Activated CD4-positive, CD25-positive, alpha-beta regulatory T cell (primary cell): ENCODE data around the gene PDP2.
A peak's percentile ranks its signal among the peaks of the same experiment; 100 is the strongest.
"Not testable (repeated sequence)": the region's sequence is repeated elsewhere in the genome, so short reads cannot be mapped to it uniquely, and the experiment has no call there.

Source experiments
- DNase-seq, 4 experiments: peaks; one replicate each; lab custom pipeline; 2025; lab: John Stamatoyannopoulos, UW

PDP2 gene

DNA sequence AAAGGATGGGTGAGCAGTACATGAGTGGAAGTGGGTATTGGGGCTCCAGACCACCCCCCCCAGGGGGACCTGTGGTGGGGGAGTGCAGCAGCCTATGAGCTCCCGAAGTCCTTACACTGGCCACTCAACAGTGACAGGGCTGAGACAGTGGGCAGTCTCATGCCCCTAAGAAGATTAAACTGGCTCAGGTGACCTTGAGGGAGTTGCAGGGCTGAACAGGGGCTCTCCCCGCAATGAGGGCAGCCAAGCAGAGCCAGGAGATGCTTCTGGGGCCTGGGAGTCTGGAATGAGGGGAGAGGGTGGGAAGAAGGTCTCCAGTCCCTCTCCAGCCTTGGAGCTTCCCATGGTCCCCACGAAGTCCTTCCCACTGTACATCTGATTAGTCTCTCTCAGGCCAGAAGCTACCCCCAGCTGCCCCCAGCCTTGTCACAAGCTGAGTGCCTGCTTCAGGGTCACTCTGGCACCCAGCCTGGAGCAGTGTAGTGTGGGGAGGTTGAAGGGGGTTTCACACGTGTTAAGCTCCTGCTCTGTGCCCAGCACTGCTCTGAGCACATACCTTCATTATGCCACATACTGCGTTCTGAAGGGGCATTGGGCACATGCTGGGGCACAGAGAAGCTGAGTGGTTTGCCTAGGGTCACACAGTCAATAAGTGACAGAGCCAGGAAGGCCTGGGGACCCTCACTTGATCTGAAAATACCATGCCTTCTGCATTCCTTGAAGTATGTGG lies 39.4 kb downstream of the PDP2 start:
- DNase-seq = no peak

DNA sequence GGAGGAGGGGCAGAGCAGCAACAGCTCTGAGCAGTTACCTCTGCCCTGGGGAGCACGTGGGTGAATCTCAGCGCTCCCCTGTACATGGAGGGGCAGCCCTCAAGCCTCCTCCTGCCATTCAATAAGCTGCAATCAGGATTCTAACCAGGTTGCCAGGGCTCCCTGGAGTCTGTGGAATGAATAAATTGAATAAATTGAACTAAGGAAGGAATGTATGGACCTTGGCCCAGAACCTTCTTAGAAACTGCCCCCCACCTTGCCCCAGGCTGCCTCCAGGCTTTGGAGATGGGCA lies 39.9 kb downstream of the PDP2 start:
- no peak for DNase-seq

DNA sequence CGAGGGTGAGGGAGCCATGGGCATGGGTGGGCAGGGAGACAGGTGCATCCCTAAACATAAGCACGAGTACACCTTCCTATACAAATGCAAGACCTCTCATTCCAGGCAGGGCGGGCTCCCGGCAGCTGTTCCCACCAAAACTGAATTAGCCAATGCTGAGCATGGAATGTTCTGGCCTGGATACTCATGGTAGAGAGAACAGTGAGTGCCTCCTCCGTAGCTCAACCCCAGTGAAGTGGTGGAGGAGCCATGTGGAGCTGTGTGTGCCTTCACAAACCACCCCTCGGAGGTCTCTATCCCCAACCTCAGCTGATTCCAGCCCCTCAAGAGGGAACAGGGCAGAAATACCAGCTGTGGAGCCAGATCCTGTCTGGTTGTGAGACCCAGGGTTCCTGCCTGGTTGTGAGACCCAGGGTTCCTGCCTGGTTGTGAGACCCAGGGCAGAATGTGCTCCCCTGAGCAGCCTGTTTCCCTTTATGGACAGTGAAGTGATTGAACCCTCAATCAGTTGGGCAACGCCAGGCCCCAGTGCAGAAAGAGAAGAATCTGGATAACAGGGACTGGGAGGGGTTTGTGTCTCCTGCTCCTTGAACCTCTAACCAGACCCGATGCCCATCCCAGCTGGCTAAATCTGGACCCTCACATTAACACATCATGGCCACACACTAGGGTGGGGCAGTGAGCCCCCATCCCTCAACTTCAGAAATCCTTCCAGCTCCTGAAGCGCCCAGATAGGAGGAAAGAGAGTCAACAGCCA lies 40.8 kb downstream of the PDP2 start:
- no peak for DNase-seq

DNA sequence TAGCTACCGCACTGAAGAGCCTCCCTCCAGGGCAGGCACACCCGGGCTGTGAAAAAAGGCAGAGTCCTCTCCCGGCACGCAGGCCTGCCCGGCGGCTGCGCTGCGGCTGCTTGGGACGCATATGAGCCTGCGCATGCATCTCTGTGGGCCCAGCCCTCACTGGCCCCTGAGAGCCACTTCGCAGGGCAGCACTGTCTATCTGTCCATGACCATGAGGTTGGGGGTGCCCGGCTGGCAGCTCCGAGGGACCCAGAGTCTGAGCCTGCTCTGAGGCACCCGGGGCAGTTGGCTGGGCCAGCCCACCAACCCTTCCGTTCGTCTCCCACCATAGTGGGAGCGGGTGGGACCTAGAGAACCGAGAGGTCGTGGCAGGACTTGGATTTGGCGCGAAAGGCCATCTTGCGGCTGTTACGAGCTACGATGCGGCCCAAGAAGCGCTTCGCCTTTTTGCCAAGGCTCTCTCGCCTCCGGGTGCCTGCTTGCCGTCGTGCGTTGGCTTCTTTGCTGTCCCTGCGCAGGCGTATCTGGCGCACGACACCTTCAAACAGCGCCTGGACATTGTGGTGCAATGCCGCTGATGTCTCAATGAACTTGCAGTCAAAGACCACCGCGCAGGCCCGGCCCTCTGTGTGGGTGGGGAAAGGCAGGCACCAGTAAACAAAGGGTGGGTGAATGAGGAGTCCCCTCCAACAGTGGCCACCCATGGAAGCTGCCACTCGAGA lies 41.6 kb downstream of the PDP2 start:
- DNase-seq = no peak

DNA sequence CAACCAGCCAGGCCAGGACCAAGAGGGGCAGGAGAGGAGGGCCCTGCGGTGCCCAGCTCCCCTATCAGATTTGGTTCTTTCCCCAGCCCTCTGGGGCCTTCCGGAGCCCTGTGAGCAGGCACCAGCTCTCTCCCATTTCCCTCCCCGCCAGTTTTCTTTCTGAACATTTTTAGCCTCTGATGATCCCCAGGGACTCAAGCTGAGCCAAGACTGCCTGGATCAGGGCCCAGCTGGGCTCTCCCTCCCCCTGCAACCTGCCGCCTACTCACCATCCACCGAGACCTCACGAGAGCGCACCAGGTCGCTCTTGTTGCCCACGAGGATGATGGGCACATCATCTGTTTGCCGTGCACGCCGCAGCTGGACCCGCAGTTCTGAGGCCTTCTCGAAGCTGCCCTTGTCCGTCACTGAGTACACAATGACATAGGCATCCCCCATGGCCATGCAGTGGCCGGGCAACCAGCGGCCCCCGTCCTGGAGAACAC lies 43.0 kb downstream of the PDP2 start:
- no peak for DNase-seq

DNA sequence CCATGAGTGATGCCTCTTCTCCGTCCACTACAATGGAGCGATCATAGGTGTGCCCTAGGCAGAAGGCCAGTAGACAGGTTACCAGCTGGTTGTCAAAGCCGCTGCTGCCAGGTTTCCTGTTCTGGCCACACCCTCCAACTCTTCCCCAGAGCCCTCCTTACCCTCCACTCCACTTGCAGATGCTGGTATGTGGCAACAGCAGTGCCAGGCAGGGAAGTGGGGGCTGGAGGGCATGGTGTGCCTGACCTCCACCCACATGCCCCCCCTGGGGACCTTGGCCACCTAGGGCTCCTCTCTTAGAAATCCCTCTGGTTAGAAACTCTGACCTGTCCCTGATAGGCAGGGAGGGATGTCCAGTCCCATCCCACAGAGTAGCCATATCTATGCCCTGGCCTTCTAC lies 43.6 kb downstream of the PDP2 start:
- no peak for DNase-seq

DNA sequence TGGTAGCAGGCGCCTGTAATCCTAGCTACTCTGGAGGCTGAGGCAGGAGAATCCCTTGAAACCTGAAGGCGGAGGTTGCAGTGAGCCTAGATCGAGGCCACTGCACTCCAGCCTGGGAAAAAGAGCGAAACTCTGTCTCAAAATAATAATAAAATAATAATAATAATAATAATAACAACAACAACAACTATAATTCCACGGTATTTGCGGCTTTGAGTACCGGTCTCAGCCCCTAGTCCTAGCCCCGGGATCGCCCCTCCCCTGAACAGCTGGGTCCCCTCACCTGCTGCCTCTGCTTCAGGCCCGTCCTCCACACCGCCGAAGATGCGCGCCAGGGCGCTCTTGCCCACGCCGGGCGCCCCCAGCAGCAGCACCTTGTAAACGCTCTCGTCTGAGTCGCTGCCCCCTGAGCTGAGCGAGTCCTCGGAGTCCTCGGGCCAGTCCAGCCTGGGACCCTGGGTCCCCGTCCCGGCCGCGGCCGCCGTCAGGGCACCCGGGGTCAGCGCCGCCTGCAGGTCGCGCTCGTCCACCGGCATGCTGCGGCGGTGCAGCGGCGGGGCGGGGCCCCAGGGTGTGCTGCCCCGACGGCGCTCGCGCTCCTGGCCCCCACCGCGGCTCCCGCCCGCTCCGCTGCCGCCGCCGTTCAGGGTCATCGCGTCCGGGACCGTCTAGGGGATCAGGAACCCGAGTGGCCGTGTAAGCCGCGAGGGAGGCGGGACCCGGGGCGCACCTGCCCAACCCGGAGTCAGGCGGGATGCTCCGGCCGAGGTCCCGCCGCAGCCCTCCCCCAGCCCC lies 44.4 kb downstream of the PDP2 start:
- DNase-seq = peak in 1 of 4 experiments; percentile 13

DNA sequence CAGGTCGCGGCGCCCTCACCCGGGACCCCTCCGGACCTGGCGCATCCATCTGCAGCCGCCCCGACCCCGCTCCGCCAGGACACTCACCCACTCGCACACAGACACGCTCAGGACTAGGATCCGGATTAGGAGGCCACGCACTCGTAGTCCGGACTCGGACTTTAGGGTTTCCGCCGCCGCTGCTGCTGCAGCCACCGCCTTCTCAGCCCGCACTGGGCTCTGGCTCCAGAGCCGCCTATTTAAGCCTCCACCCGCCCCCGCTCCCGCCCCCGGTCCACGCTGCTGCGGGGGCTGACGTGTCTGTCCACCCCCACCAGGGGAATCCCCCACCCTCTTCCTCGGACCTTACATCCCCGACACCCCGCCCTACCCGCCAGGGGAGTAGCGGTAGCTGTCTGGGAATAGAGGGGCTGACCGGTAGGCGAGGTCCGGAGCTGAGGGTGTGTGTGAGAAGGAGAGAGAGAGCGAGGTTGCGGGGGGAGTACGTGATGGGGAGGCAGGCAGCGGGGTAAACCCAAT lies 45.1 kb downstream of the PDP2 start, which contains the start of gene RRAD:
TSS of gene RRAD (minus strand) at position 214 of the 519 bp plus-strand sequence. CDS start 356 bp downstream, outside the sequence.
- no peak for DNase-seq

DNA sequence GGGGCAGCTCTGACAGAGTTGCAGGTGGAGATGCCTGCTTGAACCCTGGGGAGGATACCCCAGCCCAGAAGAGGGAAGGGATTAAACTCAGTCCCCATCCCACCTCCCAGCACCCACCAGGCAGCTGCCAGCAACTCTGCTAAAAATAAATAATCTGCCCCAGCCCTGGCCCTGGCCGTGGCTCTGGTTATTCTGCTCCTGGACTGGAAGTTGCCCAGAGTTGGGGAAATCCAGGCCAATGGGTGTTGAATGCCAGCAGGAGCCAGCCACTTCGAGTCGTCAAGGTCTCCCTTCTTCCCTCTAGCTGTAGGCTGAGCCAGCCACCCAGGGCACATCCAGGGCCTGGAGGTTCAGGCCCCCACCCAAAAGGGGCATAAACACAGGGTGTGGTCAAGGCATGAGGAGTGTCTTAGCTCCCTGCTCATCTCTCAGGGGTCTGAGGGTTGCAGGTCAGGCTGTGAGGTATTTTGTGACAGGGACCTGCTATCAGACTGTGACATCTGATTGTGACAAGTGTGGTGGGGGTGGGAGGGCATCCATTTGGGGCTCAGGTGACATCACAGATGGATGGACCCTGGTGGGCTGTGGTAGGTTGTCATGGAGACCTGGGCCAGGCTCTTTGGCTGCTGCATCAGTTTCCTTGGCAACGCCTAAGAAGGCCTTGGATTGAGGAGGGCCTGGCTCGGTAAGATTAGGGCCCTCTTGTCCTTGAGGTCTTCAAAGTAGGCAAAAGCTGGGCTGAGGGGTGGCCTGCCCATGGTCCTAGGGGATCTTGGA lies 46.0 kb downstream of the PDP2 start:
- DNase-seq = no peak

DNA sequence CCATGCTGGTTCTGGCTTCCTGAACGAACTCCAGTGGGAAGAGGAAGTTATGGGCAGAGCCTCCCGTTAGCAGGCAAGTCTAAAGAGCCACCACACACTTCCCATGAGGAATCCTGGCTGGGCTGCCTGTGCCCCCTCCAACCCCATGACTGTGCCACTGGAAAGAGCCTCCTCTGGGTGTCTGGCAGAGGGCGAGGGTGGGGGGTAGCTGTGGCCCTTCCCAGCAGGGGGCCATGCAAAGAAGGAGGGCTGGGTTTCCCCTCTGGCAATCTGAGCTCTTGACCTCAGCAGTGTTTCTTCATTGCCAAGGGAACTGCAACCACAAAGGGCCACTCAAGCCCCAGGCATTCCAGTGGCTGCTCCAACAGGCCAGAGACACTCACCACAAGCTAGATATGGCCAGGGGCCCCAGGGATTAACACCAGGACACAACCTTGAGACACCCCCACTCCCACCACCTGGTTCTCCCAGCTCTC lies 46.7 kb downstream of the PDP2 start:
- no peak for DNase-seq

DNA sequence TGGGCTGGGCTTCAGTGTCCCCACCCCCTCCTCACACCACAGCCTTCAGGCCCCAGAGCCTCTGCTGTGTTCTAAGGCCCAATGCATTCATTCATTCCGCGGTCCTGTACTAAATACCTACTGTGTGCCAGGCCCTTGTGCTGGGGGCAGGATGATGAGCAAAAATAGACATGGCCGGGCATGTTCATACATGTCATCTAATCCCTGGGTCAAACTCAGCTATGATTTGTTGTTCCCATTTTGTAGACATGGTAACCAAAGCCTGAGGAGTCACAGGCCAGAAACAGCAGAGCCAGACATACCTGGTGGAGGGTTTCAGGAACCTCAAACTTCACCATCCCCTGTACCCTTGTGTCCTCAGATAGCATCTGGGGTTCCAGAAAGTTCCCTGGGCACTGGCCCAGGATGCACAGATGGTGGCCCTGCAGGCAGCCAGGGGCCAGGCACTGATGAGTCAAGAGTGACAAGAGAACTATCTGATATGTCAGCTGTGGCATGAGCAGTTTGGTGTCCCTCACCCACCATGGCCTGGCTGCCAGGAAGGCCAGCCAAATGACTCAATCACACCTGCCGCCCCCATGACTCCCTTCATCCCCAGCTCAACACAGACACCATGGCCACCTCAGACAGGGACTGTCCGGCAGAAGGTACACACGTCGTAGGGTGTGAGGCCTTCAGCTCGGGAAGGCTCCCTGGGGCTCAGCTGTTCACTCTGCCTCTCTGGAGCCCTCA lies 47.8 kb downstream of the PDP2 start:
- DNase-seq = no peak

DNA sequence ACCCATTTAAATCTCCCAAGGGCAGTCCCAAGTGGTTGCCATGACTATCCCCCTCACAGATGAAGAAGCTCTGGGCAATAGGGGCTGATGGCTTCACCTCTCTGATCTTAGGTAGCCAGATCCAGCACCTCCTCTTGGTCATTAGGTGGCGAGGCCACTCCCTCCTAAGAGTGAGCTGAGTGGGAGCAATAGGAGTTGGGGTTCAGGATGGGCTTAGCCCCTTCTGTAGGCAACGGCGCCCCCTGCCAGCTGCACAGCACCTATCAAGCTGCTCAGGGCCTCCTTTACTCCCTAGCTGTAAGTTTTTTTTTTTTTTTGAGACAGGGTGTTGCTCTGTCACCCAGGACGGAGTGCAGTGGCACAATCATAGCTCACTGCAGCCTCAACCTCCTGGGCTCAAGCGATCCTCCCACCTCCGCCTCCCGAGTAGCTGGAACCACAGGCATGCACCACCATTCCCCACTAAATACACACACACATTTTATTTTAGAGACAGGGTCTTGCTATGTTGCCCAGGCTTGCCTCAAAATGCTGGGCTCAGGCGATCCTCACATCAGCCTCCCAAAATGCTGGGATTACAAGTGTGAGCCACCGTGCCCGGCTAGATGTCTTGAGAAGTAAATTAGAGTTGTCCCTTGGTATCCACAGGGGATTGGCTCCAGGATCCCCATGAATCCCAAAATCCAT lies 48.5 kb downstream of the PDP2 start:
- no peak for DNase-seq

DNA sequence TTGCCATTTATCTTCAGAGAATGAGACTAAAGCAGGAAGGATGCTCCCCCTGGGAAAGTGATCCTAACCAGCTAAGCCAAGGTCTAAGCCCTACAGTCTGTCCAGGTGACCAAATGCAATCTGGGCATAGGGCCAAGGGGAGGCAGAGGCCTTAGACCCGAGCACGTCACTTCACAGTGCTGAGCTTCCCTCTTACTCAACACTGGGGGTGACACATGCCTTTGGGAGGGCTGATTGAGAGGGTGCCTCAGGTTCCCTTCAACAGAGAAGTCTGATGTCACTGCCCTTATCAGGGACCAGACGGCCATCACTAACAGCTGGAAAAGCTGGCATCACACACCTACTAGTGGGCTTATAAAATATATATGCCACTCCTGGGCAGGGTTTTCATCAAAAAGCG lies 49.9 kb downstream of the PDP2 start:
- no peak for DNase-seq

DNA sequence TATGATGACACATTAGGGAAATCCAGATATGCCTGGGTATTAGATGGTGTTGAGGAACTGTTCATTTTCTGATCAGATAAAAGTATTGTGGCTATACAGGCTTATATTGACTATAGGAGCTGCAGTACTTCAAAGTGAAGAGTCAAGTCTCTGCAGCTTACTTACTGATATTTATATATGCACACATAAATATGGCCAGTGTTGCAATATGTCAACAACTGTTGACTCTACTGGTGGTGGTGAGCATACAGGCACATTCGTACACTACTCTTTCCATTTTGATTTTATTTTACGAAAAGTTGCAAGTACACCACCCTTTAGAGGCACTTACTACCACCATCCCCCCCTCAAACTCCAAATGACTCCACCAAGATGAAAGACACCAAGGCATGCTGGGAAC lies 51.4 kb downstream of the PDP2 start:
- DNase-seq = no peak

DNA sequence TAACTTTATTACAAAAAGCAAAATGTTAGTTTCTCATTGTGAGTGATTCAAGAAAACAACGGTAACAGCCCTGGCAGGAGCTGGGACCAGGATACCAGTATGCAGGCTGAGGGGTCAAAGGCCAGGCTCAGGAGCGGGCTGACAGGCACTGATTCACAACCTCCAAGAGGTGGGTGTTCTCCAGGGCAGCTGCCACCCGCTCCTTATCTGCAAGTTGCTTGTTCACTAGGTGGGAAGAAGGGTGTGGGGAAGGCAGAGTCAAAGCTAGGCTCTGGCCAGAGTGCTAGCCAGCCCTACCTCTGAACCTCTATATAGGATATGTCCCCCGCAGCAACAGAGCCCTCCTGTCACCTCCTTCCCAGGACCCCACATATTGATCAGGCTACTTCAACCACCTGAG lies 51.8 kb downstream of the PDP2 start:
- DNase-seq = no peak

DNA sequence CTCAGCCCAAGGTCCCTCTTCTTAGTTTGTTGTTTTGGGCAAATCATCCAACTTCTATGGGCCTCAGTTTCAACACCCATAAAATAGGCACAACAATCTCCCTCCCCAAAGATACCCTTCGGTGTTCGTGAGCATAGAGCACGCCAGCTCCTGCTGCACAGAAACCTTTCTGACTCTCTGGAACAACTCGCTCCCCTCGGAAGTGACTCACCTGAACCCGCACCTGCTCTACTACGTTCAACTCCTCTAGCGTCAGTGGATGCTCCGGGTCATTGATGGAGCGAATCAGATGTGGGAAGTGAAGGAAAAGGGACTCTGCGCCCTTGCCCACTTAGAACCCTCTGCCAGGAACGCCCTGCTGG lies 53.4 kb downstream of the PDP2 start:
- DNase-seq = peak in 2 of 4 experiments; percentile 23 to 35

DNA sequence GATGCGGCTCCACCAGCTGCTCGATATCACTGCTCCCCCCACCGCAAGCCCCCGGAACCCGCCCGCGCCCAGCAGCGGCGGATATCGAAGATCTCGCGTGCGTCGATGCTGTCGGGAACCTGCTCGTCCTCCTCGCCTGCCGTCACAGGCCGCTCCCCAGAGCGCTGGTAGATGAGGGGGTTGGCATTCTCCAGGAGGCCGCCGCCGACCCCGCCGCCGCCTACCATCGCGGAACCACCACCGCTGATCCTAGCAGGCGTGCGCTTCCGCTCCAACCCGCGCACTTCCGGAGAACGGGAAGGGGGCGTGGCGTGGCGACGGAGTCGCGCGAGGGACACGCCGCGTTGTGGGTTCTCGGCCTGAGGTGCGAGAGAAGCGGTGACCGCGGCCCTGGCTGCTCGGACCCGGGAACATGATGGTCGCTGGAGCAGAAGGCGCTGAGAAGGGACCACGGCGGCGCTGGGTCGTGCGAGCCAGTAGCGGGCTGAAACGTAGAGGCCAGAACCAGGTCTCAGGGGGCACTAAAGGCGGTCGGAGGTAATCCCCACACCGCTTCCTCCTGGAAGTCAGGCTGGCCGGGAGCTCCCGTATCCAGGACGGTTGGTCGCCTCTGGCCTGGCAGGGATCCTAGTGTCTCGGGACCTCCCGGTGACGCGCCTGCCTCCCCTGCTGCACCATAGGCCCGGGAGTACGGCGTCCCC lies 54.0 kb downstream of the PDP2 start, which contains the start of gene CIAO2B:
TSS of gene CIAO2B (minus strand) at position 265 of the 701 bp plus-strand sequence. CDS start at position 227, 38 bp downstream.
- peak; percentile 71 to 81 (median 80) for DNase-seq

DNA sequence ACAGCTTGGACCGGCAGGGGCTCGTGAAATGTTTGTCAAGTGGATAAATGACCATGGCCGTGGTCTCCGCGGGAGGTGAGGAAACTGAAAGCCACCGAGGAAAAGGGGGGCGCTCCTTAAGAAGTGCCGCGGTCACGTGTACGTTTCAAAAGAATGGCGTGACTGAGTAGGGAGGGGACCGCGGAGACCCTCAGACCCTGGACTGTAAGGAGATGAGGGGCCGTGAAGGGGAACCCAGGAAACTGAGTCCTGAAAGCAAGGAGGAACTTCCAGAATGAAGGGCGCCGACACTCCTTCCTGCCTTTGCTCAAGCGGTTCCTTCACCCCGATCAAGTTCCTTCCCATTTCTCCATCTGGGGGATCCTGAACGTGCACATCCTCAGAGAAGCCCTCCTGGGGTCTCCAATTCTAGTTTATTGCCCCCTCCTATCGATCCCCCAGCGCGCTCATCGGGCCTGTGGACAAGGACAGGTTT lies 54.6 kb downstream of the PDP2 start:
- DNase-seq = not testable (repeated sequence)
